ELR (cell line): Measurements from ENCODE around the gene PRR5L.

Experiments used
- DNase-seq: peaks from one replicate; pipeline ENCODE4 v3.0.0-alpha.2; 2015; ENCODE audit warnings: low read depth

The PRR5L gene

DNA sequence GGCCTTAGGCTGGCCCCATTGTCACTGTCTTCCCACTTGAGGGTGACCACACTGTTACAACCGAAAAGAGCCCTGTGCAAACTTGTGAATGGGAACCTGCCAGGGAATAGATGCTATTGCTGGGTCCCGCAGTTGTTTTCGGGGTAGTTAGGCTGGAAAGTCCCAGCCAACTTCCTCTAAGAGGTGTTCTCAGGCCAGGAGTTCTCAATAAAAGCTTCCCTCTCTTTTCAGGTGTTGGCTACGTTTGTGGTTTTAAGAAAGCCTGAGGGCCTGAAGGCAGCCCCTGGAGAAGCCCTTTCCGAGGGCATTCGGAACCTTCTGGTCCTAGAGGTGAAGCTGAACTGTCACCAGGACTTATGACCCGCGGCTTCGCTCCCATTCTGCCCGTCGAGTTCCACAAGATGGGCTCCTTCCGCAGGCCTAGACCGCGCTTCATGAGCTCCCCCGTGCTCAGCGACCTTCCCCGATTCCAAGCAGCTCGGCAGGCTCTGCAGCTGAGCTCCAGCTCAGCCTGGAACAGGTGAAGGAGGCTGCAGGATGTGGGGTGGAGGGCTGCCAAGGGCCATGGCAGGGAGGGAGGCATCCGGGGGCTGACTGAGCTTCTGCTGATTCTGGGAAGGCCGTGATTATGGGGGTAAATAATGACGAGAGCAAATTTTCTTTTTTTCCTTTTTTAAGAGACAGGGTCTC is 104.8 kb downstream of the PRR5L start:
- no peak for DNase-seq

DNA sequence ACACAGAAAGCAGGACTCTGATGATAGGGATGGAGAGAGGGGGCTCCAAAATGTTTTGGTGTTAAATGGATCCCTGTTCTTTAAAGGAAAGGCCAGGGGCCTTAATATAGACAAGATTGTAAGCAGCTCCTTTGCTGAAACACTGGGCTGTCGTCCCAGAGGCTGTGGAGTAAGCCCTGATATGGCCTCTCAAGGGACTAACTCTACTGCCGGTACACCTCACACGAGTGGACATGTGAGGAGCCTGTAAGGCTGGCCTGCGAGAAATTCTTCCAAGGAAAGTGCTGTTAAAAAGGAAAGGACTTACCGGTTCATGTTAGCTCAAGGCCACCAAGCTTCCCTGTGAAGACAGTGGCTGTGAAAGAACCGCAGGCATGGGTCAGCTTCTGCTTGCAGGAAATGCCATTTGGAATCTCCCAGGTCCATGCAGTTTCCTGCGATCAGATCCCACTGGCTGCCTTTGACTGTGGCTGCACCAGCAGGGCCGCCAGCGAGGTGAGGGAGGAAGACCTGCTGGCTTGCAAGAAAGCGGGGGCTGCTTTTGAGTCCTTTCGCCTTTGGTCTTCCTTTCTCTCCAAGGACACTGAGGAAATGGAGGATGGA is 106.6 kb downstream of the PRR5L start:
- DNase-seq = no peak

- no peak for DNase-seq
These were observed 107.6 kb downstream of the PRR5L start for GRCh38 chr11:36403661-36404060.

- no peak for DNase-seq
These were observed 108.7 kb downstream of the PRR5L start for GRCh38 chr11:36404831-36405230.

GRCh38 chr11:36405585-36406367 is 109.7 kb downstream of the PRR5L start:
- DNase-seq = peak; percentile 20

GRCh38 chr11:36407356-36407755 is 111.3 kb downstream of the PRR5L start:
- DNase-seq = no peak

DNA sequence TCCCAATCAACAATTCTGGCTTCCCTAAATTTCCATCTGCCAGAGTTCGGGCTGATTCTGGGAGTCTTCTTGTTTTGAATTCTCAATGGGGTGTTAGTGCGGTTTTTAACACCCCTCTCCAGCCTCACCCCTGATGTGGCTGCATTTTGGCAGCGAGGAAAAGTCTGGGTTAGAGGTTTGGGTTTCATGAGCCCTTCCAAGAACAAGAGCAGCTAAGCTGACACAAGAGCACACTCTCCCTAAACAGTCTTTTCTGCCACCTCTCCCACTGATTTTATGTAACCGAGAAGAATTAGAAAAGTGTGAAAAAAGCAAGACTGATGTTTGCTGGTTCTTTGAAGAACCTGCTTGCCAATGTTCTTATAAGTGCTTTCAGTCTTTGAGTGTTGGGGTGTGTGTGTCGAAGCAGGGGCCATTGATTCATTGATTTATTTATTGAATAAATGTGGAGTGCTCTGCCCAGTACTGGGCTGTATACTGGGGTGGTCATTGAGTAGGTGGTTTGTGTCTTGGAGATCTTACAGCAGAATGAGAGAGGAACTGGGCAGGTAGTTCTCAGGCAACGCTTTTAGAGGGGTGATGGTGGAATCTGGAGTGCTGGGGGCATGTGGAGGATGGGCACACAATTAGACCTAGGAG is 112.5 kb downstream of the PRR5L start:
- no peak for DNase-seq

DNA sequence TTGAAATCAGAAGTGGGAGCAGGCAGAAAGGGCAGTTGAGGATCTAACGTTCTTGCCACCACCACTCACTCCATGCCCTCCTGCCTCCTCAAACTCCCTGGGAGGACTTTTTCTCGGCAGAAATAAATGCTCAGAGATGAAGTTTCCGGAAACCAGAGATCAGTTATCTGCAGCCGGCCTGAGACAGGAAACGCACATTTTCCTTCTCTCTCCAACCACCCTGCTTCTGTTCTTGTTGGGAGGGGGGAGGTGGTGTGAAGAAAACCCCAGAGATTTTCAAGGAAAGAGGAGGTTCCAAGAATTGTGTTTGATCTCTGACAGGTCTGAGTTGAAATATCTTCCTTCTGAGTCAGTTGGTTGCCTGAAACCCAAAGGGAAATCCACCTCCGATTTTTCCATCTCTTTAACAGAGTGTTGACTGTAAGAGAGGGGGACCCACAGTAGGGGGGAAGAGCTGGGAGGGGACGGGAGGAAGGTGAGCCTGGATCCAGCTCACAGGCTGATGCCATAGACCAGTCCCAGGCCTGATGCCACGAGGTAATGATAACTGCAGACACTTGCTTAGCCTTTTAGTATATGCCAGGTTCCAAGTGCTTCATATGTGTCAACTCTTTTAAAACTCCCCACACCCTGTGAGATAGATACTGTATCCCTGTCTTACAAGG is 113.2 kb downstream of the PRR5L start:
- peak; percentile 45 for DNase-seq

DNA sequence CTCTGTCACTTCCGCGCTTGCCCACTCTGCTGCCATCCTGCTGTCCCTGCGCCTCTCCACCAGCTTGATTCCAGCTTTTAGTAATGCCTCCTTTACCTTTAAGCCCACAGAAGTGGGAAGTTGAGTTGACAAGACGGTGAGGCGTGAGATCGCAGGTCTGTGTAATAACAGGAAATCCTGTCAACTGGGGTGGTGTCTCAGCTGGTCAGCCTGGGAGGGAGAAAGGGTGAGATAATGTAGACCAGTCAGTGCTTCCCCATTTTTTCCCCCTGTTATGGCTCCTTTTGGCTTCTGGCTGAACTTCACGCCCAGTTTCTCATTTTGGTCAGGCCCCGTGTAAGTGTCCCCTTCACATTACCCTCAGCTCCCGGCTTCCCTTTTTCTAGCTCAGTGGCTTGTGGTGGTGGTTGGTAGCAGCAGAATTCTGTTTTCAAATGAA is 115.1 kb downstream of the PRR5L start:
- DNase-seq = no peak

- no peak for DNase-seq
These were observed 116.8 kb downstream of the PRR5L start for GRCh38 chr11:36412781-36413383.

- DNase-seq = no peak
These were observed 121.1 kb downstream of the PRR5L start for GRCh38 chr11:36417154-36417553.

GRCh38 chr11:36419791-36420424 is 123.8 kb downstream of the PRR5L start:
- no peak for DNase-seq

DNA sequence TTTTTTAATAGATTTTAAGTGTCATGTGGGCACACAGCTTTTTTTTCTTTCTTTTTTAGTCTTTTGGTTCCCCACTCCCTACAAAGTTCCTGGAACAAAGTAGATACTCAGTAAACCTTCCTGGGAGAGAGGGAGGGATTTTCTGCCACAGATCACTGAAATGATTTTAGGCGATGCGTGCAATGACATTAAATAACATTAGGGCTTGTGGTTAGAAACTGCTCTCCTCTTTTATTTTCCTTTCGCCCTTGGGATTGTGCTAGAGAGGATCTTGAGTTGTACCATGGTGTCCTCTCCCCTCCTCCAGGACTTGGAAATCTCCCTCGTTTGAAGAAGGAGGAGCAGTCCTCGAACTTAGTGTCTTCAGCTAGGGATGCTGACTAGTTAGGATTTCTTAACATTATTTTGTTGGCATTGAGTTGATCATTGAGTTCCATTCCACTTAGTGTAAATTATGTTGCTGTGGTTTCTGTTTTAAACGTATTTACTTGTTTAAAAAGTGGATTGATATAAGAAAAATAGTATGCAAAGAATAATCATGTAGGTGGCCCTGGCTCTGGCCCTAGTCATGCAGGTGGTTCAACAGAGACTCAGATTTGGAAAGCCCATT is 125.6 kb downstream of the PRR5L start:
- DNase-seq = no peak

GRCh38 chr11:36425561-36426081 is 129.5 kb downstream of the PRR5L start:
- no peak for DNase-seq

GRCh38 chr11:36426226-36426848 is 130.2 kb downstream of the PRR5L start:
- DNase-seq = no peak

GRCh38 chr11:36427079-36427478 is 131.0 kb downstream of the PRR5L start:
- no peak for DNase-seq

DNA sequence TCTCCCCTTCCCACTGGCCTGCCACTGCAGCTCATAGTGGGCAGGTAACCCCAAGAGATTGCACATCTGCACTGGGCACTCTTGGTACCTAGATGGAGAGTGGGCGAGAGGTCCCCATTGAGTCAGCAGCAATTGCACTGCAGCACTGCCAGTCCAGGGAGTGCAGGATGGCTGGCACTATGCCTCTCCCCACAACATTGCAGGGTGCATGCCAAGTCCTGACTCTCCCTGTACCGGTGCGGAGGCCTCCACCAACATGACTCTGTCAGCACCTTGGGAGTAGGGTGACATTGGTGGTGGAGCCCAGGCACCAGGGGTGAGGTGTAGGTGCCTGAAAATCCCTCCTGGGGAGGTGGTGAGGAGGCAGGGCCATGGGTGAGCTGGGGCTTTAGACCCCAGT is 131.8 kb downstream of the PRR5L start:
- no peak for DNase-seq

DNA sequence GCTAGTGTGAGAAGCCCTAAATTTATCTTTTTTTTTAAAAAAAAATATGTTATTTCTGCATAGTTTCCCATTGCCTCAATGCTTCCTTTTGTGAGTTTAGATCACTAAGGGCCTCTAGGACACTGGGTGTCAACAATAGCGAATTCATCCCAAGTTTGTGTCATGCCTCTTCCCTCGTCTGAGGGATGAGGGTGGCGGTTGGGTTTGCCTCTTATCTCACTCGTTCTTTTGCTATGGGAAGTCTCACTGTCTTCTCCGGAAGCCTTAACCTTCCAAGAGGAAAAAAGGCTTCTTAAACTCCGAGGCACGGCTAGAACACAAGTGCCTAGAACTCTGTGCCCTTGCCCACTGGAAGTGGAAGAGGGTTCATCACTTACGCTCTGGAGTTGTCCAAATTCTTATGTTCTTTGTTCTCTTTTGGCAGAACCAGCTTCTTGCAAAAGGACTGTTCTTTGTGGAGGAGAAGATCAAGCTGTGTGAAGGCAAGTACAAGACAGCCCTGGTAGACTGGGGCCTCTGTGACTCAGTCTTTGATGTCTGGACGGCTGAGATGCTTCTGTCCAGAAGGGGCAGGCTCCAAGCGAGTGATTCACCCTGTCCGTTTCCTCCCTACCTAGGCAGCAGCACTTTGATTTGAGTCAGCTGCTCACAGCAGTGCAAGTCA is 135.5 kb downstream of the PRR5L start:
- peak; percentile 95 for DNase-seq

GRCh38 chr11:36432093-36432469 is 136.0 kb downstream of the PRR5L start:
- no peak for DNase-seq

GRCh38 chr11:36432738-36433137 is 136.7 kb downstream of the PRR5L start:
- no peak for DNase-seq
